Measurements from ENCODE around the gene CDYL.

- TF ChIP-seq EP300 (IDR thresholded peaks at IDR 0.05): no peak
- TF ChIP-seq, protein P1, sequence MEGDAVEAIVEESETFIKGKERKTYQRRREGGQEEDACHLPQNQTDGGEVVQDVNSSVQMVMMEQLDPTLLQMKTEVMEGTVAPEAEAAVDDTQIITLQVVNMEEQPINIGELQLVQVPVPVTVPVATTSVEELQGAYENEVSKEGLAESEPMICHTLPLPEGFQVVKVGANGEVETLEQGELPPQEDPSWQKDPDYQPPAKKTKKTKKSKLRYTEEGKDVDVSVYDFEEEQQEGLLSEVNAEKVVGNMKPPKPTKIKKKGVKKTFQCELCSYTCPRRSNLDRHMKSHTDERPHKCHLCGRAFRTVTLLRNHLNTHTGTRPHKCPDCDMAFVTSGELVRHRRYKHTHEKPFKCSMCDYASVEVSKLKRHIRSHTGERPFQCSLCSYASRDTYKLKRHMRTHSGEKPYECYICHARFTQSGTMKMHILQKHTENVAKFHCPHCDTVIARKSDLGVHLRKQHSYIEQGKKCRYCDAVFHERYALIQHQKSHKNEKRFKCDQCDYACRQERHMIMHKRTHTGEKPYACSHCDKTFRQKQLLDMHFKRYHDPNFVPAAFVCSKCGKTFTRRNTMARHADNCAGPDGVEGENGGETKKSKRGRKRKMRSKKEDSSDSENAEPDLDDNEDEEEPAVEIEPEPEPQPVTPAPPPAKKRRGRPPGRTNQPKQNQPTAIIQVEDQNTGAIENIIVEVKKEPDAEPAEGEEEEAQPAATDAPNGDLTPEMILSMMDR (IDR thresholded peaks at IDR 0.05): no peak
These were observed 1.9 kb upstream of the CDYL start for GRCh38 chr6:4774296-4774695.

All from ovary (tissue), 3 donors.